ENCODE results near the gene HOXA11. TPM values are rescaled to one million over a fixed set of nuclear protein-coding genes. Genes with fewer than 3 reads are reported as not detected.

HOXA11 gene
- total and polyA plus RNA-seq, 4 experiments from 2014 or later: not detected

DNA sequence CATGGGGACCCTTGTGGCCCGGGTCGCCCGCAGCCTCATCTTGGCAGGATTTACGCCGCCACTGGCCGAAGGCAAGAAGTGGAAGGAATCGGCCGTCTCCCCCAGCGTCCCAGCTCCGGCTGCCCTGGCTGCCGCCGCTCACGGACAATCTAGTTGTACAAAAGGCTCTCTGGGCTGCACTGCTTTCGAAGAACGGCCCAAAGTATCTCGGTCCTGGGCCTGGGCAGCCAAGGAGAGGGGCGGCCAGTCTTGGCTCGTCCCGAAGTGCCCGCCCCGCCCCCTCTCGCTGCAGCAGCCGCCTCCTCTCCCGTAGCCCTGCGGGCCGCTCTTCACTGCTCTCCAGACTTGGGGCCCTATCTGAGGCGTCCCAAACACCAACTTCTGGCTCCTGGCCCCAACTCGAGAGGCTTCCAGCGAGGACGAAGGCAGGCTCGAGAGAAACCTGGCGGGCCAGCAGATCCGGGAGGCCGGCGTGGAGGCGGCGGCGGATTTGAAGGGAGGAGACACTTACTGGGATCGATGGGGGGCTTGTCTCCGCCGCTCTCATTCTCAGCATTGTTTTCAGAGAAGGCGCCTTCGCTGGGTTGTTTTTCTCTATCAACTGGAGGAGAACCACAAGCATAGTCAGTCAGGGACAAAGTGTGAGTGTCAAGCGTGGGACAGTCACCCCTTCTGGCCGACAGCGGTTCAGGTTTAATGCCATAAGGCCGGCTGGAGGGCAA lies 20.5 kb downstream of the HOXA11 start:
- Histone ChIP-seq H3K36me3 (ENCODE audit: insufficient read depth, low read length) (no peaks in the 10 kb centered on the region), H3K4me3 (ENCODE audit: low read length in 2 of 2) (no peak overlapping the region), H3K9me3 (ENCODE audit: control insufficient read depth in 1 of 2, low read length in 2 of 2) (no peaks in the 10 kb centered on the region), H3K4me1 (ENCODE audit: insufficient read depth, low read length) (peaks cover 46% of the 10 kb centered on the region), H3K27me3 (ENCODE audit: insufficient read depth, low read length) (peaks cover 83% of the 10 kb centered on the region), H3K27ac (ENCODE audit: low read depth, low read length) (no peak overlapping the region)
- ChIA-PET POLR2A (ENCODE audit: partially characterized antibody) (interaction anchor here (1.9 kb wide), 1 partner anchor 26 kb away, joined by 5 read pairs; no protein-coding TSS in a partner anchor), CTCF (ENCODE audit: partially characterized antibody) (no interaction called here)
- Mint-ChIP-seq H3K9me3 (peaks cover 0 to 49% (median 5%) of the 10 kb centered on the region in 8 donors), H3K36me3 (no peaks in the 10 kb centered on the region), H3K27me3 (peaks cover 52 to 66% of the 10 kb centered on the region in 2 donors), H3K4me1 (peaks cover 14 to 44% (median 25%) of the 10 kb centered on the region in 4 donors), H3K27ac (peak overlapping the region in 5 of 7 donors; percentile 25 to 92 (median 89)), H3K4me3 (peak overlapping the region in 6 of 8 donors; percentile 25 to 73 (median 51))
- intact Hi-C loops (cut with micrococcal nuclease): loop anchor here (5.0 to 10.0 kb wide), 6 partner anchors 67 to 1312 kb away; partner anchors contain the start of genes HOXA1 and SNX10
- no peak for DNase-seq

DNA sequence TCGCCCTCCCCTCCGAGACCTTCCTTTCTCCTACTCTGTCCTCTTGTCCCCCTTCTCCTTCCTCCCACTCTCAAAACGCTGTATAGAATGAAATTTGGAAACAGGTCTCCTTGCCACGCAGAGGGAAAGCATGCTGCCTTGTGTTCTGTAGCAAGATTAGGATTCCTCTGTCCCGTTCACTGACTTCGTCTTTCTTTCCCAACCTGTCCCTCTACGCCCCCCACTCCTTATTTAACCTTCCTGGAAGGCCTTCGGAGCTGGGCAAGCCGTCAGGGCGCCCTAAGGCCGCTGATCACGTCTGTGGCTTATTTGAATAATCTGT lies 21.0 kb downstream of the HOXA11 start:
- peaks cover 0 to 50% (median 5%) of the 10 kb centered on the region in 8 donors for H3K9me3 Mint-ChIP-seq
- Histone ChIP-seq H3K27me3 (ENCODE audit: insufficient read depth, low read length) (peaks cover 85% of the 10 kb centered on the region), H3K4me1 (ENCODE audit: insufficient read depth, low read length) (peaks cover 45% of the 10 kb centered on the region)

GRCh38 chr7:27163288-27164044 lies 21.6 kb downstream of the HOXA11 start:
- H3K36me3 ChIP-seq (ENCODE audit: insufficient read depth, low read length): no peaks in the 10 kb centered on the region
- peak overlapping the region in 5 of 7 donors; percentile 2 to 89 (median 20) for H3K27ac Mint-ChIP-seq
- H3K4me3 Mint-ChIP-seq: peak overlapping the region in 2 of 8 donors; percentile 13 to 32
- peaks cover 51 to 69% of the 10 kb centered on the region in 2 donors for H3K27me3 Mint-ChIP-seq
- peaks cover 0 to 49% (median 3%) of the 10 kb centered on the region in 8 donors for H3K9me3 Mint-ChIP-seq
- H3K4me3 ChIP-seq (ENCODE audit: low read length in 2 of 2): no peak overlapping the region
- no peaks in the 10 kb centered on the region for H3K36me3 Mint-ChIP-seq
- ChIA-PET POLR2A (ENCODE audit: partially characterized antibody) (no interaction called here), CTCF (ENCODE audit: partially characterized antibody) (interaction anchor here (1.0 to 3.6 kb wide), 12 partner anchors 13 to 1312 kb away, joined by 3 to 66 read pairs (median 7); partner anchors contain the start of gene HOXA3)
- H3K4me1 ChIP-seq (ENCODE audit: insufficient read depth, low read length): peaks cover 40% of the 10 kb centered on the region
- no peaks in the 10 kb centered on the region for H3K9me3 ChIP-seq (ENCODE audit: control insufficient read depth in 1 of 2, low read length in 2 of 2)
- no peak for DNase-seq
- intact Hi-C loops (cut with micrococcal nuclease): loop anchor here (5.0 to 10.0 kb wide), 5 partner anchors 66 to 1311 kb away; partner anchors contain the start of genes HOXA1 and SNX10
- peaks cover 13 to 44% (median 22%) of the 10 kb centered on the region in 4 donors for H3K4me1 Mint-ChIP-seq
- H3K27ac ChIP-seq (ENCODE audit: low read depth, low read length): no peak overlapping the region
- H3K27me3 ChIP-seq (ENCODE audit: insufficient read depth, low read length): peaks cover 85% of the 10 kb centered on the region

More for the DNA sequence above, 21.0 kb downstream of the HOXA11 start:
- Mint-ChIP-seq H3K36me3 (no peaks in the 10 kb centered on the region), H3K4me3 (peak overlapping the region in 2 of 8 donors; percentile 26 to 32), H3K27me3 (peaks cover 53 to 69% of the 10 kb centered on the region in 2 donors), H3K27ac (peak overlapping the region in 4 of 7 donors; percentile 19 to 92 (median 80)), H3K4me1 (peaks cover 14 to 44% (median 24%) of the 10 kb centered on the region in 4 donors)
- Histone ChIP-seq H3K4me3 (ENCODE audit: low read length in 2 of 2) (no peak overlapping the region), H3K9me3 (ENCODE audit: control insufficient read depth in 1 of 2, low read length in 2 of 2) (no peaks in the 10 kb centered on the region), H3K36me3 (ENCODE audit: insufficient read depth, low read length) (no peaks in the 10 kb centered on the region), H3K27ac (ENCODE audit: low read depth, low read length) (no peak overlapping the region)
- intact Hi-C loops (cut with micrococcal nuclease): loop anchor here (5.0 to 10.0 kb wide), 5 partner anchors 67 to 1312 kb away; partner anchors contain the start of genes HOXA1 and SNX10
- no peak for DNase-seq
- ChIA-PET POLR2A (ENCODE audit: partially characterized antibody) (no interaction called here), CTCF (ENCODE audit: partially characterized antibody) (interaction anchor here (1.7 kb wide), 1 partner anchor 15 kb away, joined by 8 read pairs; no protein-coding TSS in a partner anchor)

DNA sequence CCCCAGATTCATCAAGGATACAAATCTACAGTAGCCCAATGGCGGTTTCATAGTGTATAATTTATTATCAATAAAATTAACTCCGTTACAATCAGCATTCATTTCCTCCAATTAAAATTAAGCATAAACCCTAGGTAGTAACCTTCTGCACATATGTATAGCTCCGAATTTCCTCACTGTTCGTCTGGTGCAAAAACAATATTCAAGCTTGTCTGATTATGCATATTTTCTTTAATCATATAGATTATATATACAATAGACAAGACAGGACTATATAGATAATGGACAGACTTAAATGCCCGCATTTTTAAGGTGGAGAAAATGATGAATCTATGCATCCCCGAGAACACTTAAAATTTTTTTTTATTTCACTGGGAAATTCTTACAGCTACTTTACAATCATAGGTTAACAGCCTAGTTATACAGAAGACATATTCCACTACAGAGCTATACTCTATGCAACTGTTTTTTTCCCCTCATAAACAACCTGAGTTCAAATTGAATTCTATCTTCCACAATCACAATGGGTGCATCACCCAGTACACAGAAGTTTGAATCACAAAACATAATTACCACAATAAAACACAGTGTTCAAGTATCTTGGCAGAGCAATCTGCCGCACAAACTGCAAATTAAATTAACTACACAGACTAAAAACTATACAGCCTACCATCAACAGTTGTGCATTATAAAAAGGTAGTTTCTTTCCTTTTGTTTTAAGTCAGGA lies 22.3 kb downstream of the HOXA11 start:
- H3K4me1 ChIP-seq (ENCODE audit: insufficient read depth, low read length): peaks cover 40% of the 10 kb centered on the region
- intact Hi-C loops (cut with micrococcal nuclease): loop anchor here (5.0 to 10.0 kb wide), 5 partner anchors 65 to 1310 kb away; partner anchors contain the start of genes HOXA1 and SNX10

GRCh38 chr7:27161721-27162560 lies 23.1 kb downstream of the HOXA11 start:
- Histone ChIP-seq H3K27me3 (ENCODE audit: insufficient read depth, low read length) (peaks cover 83% of the 10 kb centered on the region), H3K36me3 (ENCODE audit: insufficient read depth, low read length) (no peaks in the 10 kb centered on the region), H3K27ac (ENCODE audit: low read depth, low read length) (no peak overlapping the region), H3K4me3 (ENCODE audit: low read length in 2 of 2) (no peak overlapping the region), H3K9me3 (ENCODE audit: control insufficient read depth in 1 of 2, low read length in 2 of 2) (no peaks in the 10 kb centered on the region), H3K4me1 (ENCODE audit: insufficient read depth, low read length) (peaks cover 40% of the 10 kb centered on the region)
- ChIA-PET POLR2A (ENCODE audit: partially characterized antibody) (interaction anchor here (0.5 to 1.7 kb wide), 3 partner anchors 11 to 785 kb away, joined by 3 to 6 read pairs (median 6); partner anchors contain the start of gene HOXA10), CTCF (ENCODE audit: partially characterized antibody) (interaction anchor here (0.8 to 3.6 kb wide), 21 partner anchors 8 to 1310 kb away, joined by 3 to 66 read pairs (median 6); partner anchors contain the start of genes HOXA3 and HOXA5)
- intact Hi-C loops (cut with micrococcal nuclease): loop anchor here (1.0 to 10.0 kb wide), 12 partner anchors 11 to 1310 kb away; partner anchors contain the start of genes HOXA1 and SNX10
- H3K27ac Mint-ChIP-seq: peak overlapping the region in 1 of 7 donors; percentile 23
- H3K36me3 Mint-ChIP-seq: peaks cover 0 to 3% of the 10 kb centered on the region in 2 donors
- peaks cover 53 to 69% of the 10 kb centered on the region in 2 donors for H3K27me3 Mint-ChIP-seq
- H3K9me3 Mint-ChIP-seq: peaks cover 0 to 43% (median 2%) of the 10 kb centered on the region in 8 donors
- peaks cover 16 to 48% (median 27%) of the 10 kb centered on the region in 4 donors for H3K4me1 Mint-ChIP-seq
- no peak for DNase-seq
- H3K4me3 Mint-ChIP-seq: peak overlapping the region in 1 of 8 donors; percentile 15

More for the DNA sequence above, 22.3 kb downstream of the HOXA11 start:
- Mint-ChIP-seq H3K4me3 (peak overlapping the region in 1 of 8 donors; percentile 13), H3K27ac (peak overlapping the region in 2 of 7 donors; percentile 9 to 89), H3K4me1 (peaks cover 16 to 45% (median 26%) of the 10 kb centered on the region in 4 donors), H3K36me3 (peaks cover 0 to 3% of the 10 kb centered on the region in 2 donors), H3K9me3 (peaks cover 0 to 43% (median 2%) of the 10 kb centered on the region in 8 donors), H3K27me3 (peaks cover 50 to 68% of the 10 kb centered on the region in 2 donors)
- ChIA-PET CTCF (ENCODE audit: partially characterized antibody) (interaction anchor here (0.8 to 3.6 kb wide), 14 partner anchors 9 to 1311 kb away, joined by 3 to 66 read pairs (median 6); partner anchors contain the start of genes HOXA3 and HOXA5), POLR2A (ENCODE audit: partially characterized antibody) (interaction anchor here (0.5 kb wide), 1 partner anchor 785 kb away, joined by 3 read pairs; no protein-coding TSS in a partner anchor)
- Histone ChIP-seq H3K4me3 (ENCODE audit: low read length in 2 of 2) (no peak overlapping the region), H3K36me3 (ENCODE audit: insufficient read depth, low read length) (no peaks in the 10 kb centered on the region), H3K9me3 (ENCODE audit: control insufficient read depth in 1 of 2, low read length in 2 of 2) (no peaks in the 10 kb centered on the region), H3K27ac (ENCODE audit: low read depth, low read length) (no peak overlapping the region), H3K27me3 (ENCODE audit: insufficient read depth, low read length) (peaks cover 84% of the 10 kb centered on the region)
- DNase-seq: no peak

Measured in CD4-positive, alpha-beta memory T cell (primary cell).